CD1c-positive myeloid dendritic cell (primary cell): ENCODE data around the gene NR6A1.

Experiments used
- DNase-seq: peaks from one replicate; pipeline ENCODE4 v3.0.0-alpha.2; 2016; ENCODE audit errors: extremely low spot score

The NR6A1 gene

DNA sequence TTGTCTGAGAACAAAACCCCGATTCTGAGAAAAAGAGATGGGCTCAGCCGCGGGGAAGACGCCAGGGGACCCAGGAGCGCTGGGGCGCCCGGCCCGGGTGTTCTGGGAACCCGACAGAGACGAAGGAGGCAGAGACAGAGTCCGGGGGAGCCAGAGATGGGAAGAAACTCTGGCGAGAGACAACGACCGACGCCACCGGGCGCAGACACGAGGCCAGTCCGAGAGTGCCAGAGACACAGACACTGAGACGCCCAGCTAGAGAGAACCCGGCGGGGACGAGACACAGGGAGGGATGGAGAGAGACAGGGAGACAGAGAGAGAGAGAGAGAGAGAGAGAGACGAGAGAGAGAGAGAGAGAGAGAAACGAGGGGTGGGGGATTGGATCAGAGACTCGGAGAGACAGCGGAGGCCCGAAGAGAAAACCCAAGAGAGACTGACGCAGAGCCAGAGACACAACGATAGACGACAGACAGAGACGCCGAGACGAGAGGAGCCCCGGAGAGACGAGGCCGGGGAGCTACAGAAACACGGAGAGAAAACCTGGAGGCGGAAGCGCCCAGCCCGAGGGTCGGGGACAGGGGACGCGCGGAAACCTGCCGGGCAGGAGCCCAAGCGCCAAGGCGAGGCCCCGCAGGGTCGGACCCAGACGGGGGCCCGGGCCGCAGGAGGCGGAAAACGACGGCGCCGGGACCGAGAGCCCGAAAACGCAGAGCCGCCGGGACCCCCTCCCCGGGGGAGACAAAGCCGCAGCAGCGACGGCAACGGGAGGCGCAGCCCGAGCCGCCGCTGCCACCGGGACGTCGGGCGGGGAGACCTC, 267.2 kb downstream of the NR6A1 start:
- no peak for DNase-seq

DNA sequence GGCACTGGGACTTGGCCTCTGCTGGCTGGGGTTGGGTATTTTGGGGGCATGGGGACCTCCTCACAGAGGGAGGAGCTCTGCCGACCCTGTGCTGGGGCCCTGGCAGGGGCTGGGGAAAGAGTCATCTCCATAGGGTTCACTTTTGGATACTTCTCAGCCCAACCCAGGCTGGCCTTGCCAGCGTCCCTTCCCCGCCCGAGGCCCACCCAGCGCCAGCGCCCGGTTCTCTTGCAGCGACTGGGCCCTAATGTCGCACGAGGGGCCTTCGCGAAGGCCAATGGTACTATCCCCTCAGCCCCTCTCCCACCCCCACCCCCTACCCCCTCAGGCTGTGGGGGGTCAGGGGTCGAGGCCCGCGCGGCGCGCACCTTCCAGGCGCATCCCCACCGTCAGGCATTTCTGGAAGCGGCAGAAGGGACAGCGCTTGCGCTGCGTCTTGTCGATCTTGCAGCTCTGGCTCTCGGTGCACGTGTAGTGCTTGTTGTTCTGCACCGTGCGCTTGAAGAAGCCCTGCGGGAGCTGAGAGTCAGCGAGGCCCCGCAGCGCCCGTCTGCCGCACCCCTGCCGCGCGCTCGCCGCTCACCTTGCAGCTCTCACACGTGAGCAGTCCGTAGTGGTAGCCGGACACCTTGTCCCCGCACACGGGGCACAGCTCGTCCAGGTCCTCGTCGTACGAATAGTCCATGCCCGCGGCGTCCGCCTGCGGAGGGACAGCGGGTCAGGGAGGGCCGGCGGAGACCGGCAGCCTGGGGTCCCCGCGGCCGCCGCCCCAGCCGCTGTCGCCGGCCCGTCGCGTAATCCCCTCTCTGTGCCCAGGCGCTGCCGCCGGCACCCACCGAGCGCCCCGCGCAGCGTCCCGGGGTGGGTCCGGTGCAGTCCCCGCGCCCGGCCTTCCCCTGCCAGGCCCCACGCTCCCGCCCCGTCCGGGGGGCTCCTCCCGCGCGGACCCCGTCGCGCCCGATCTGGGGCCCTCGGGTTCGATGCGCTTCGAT, 268.1 kb downstream of the NR6A1 start:
- no peak for DNase-seq

GRCh38 chr9:124501771-124502320, 269.3 kb downstream of the NR6A1 start:
- no peak for DNase-seq

DNA sequence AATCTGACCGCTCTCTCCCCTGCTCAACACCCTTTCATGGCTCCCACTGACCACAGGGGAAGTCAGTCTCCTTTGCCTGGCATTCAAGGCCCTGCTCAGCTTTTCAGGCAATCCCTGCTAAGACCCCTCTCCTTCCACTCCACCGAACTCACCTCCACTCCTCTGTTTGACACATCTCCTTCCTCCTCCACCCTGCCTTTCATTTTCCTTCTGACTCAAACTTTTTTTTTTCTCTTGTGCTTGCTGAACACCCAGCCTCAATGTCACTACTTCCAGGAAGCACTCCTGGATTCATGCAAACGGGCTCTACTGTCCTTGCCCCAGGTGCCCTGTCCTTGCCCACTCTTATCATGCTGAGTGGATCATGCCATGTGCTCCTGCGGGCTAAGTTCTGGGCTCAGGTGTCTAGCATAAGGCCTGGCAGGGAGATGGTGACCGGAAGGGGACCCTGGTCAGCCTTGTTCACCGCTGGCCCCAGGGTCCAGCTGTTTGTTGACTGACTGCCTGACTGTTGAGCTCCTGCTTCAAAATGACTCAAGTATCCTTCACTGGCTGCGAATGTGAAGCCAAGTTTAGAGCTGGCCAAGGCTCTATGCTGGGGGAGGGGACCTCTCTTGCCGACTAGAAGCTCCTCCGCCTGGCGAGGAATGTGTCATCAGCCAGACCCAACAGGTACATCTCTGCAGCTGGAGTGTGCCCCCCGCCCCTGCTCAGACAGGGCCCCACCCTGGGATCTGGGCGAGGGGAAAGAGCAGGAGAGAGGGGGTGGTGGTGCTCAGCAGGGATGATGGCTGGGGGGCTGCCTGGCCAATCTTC, 270.1 kb downstream of the NR6A1 start:
- no peak for DNase-seq

DNA sequence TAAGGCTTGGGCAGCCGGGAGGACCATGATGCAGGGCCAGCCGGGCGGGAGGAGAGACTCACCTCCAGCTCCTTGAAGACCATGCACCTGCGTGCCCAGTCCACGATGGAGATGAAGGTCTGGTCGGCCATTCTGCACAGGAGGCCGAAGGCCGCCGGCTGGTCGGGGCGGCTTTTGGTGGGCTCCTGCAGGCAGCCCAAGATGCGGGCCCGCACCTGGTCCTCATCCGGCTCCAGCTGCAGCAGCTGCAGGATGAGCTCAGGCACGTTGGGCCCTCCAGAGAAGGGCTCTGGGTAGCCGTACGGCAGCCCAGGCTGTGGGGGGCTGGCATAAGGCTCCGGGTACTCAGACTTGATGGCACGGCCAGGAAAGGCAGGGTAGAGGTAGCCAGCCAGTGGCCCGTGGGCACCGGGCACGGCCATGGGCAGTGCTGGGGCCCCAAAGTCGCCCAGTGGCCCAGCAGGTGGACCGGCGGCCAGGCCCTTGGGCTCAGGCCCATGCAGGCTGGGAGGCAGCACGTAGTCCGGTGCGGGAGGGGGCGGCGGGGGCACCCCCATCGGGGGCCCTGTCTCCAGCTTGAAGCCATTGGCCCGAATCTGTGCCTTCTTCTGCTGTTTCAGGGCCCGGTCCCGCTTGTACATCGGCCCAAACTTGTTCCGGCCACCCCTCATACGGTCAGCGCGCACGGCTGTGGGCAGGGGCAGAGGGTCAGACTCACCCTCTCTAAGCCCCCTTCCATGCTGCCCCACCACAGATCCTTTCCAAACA, 270.9 kb downstream of the NR6A1 start:
- DNase-seq: no peak

GRCh38 chr9:124499216-124499615, 271.9 kb downstream of the NR6A1 start:
- DNase-seq: peak; percentile 9

GRCh38 chr9:124498499-124499146, 272.5 kb downstream of the NR6A1 start:
- no peak for DNase-seq

GRCh38 chr9:124498040-124498439, 273.1 kb downstream of the NR6A1 start:
- no peak for DNase-seq

DNA sequence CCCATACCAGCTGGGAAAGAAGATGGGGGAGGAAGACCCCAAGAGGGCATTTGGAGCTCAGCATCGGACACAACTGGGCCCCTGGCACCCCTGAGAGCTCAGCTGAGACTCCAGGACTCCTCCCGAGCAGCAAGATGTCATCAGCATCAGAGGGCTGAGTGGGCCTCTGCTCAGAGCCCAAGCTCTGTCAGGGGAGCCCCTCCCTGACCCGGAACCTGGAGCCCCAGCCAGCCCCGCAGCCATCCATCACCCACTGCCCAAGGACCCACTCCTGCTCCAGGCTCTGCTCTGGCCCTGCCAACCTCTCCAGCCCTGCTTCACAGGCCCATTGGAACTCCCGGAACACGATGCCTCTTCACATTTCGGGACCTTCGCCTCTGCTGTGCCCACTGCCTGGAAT, 273.7 kb downstream of the NR6A1 start:
- no peak for DNase-seq

DNA sequence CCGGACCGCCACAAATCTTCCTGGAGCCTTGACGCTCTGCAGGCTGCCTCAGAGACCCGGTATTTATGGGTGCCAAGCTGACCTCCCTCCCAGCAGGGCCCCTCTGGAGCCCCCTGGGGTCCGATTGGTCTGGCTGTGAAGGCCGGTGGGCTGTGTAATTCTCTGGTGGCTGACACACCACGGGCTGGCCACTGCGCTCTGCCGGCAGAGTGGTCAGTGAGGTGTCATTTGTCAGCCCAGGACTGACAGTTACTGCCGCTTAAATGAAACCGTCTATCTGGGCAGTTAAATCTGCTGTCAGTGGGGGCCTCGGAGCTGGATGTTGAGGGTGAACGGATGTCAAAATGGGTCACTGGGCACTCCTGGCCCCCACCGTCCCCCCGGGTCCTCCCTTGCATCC, 274.6 kb downstream of the NR6A1 start:
- no peak for DNase-seq

DNA sequence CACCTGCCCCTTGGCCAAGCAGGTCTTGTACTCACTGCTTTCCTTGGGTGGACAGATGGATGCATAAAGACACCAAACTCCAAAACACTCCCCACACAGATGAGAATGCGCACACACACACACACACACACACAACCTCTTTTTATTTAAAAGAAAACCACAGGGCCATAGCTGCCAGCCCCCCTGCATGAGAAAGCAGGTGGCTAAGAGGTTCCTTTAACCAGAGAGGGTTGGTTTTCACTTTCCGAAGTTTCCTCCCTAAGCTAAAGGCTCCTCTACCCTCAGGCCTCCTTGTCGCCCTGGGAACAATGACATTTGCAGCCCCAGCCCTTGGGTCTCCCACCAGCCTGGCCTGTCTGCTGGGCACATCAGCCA, 275.0 kb downstream of the NR6A1 start:
- no peak for DNase-seq

DNA sequence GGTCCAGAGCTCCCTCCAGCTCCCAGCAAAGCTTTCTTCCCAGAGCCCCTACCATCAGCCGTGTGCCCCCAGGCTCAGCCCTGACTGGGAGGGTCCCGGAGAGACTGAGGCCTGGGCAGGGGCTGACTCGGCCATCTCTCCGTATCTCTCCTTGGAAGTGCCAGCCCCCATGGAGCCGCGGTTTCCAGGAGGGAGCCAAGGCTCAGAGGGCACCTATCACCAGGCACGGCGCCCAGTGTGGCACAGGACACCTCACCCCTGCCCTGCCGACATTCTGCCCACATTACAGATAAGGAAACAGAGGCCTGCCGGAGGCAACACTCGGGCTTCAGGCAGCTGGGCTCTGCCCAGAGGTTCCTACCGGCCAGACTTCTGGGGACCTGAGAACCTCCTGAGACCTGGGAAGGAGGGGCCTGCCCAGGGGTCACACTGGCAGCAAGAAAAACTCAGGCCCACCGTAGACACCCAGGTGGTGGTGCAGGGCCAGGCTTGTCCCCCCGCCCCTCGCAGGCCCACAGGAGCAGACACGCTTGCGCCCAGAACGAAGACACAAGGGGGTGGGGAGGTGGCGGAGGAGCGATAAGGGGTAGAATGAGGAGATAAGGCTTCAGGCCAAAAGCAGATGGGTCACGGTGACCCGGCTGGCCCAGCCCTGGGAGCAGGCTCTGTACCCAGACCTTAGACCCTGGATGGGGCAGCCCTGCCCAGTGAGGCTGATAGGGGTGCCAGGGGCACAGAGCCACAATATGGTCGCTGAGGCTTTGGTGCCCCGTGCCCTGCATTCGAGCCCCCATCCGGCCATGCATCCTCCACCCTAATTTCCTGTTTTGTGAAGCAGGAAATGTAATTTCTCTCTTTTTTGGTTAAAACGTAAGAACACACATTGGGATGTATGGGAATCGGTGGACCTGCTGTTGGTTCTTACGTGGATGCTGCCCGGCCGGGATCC, 275.7 kb downstream of the NR6A1 start:
- no peak for DNase-seq

- no peak for DNase-seq
These were observed 277.2 kb downstream of the NR6A1 start for GRCh38 chr9:124493794-124494479.

- no peak for DNase-seq
These were observed 277.9 kb downstream of the NR6A1 start for GRCh38 chr9:124493218-124493617.

DNA sequence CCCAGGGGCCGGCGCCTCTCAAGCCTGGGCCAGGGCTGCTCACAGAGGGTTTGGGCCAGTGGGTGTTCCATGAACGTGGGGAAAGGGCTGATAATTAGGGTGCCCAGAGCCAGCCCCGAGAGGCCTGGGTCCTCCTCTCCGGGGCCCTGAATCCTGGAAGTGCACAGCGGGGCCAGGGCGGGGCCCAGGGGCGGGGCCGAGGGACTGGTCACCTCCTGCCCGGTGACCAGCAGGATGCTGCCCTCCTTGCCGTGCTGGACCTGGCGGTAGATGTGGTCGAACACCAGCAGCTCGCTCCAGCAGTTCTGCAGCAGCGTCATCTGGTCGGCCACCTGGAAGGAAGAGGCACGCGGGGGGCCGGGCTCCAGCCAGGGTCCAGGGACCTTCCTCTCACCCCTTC, 278.3 kb downstream of the NR6A1 start:
- DNase-seq: no peak

DNA sequence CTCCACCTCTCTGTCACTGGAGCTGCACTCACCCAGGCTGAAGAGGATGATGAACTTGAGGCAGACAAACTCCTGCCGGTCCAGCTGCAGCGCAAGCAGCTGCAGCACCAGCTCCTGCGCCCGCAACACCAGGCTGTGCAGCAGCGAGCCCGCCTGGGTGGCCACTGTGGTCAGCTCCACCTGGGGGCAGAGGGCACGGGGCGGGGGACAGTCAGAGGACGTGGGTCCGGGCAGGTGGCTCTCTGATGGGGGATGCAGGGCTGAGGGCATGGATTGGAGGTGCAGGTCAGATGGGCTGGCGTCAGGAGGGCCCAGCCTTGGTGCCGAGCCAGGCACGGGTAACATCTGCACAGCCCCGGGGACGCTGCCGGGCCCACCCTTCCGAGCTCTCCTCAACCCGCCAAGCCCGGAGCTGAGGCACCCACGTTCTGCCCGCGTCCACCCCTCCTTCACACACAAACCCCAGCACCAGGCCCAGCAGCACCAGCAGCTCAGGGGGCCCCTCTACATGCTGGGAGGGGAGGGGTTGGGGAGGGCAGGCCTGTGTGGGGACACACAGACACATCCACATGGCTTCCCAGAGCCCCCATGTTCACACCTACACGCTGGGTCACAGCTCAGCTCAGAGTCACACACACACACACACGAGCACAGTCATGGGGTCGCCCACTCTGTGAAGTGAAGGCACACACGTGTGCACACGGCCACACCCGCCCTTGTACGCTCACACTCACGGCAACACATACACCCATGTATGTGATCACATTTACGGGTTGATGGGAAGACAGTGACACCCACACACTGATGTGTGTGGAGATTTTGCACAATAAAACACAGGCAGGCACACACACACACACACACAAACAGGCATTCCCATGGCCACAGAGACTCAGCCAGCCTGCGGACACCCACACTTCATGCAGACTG, 279.8 kb downstream of the NR6A1 start:
- no peak for DNase-seq

DNA sequence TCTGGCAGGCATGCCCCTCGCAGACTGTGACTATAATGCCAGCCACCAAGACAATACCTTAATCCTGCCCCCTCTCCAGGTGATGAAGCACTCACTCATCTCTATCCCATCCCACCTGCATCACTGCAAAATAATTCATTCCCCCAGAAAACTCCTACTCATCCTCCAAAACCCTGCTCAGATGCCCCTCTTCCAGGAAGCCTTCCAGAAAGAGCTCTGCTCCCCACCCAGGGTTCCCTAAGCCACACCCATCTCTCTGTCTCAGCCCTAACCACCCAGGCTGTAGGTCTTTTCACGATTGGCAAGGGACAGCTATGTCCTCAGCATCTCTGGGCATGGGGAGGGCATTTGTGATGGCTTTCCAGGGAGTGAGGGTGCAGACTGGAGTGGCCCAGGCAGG, 281.1 kb downstream of the NR6A1 start:
- DNase-seq: no peak

DNA sequence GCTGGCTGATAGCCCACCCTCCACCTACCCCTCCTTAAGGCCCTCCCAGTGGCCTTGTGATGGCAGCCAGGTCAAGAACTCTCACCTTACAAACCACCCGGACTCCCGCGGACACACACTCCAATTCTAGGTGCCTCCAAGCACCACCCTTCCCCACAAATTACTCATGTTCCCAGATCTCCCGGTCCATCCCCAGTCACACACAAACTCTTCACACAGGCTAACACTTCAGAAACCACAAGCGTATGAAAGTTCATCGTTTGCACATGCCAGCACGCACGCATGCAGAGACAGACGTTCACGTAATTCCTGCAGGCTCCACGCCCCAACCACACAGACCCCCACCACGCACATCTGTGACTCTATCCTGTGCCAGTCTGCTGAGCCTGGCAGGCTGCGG, 281.9 kb downstream of the NR6A1 start:
- no peak for DNase-seq
